H9 (cell line): Measurements from ENCODE around the gene FCRL5. TPM values are rescaled to one million over a fixed set of nuclear protein-coding genes. Genes with fewer than 3 reads are reported as not detected.

Experiments used
- DNase-seq: peaks from one replicate; pipeline ENCODE4 v3.0.0-alpha.2; 2017
- H2AFZ ChIP-seq: one replicate; pipeline ENCODE4 v1.6.1; 2013; ENCODE audit warnings: mild to moderate bottlenecking, low read length, control low read depth, moderate library complexity
- H2AK5ac ChIP-seq: 2 replicates; pipeline ENCODE4 v1.6.1; 2013; ENCODE audit warnings: low read length, control low read depth, mixed read lengths; ENCODE audit not compliant: insufficient read length
- H2BK120ac ChIP-seq: one replicate; pipeline ENCODE4 v1.6.1; 2013; ENCODE audit warnings: low read depth, mild to moderate bottlenecking, low read length, control low read depth, inconsistent platforms; ENCODE audit not compliant: poor library complexity, severe bottlenecking
- H2BK12ac ChIP-seq: 2 replicates; pipeline ENCODE4 v1.6.1; 2013; ENCODE audit warnings: low read length, control low read depth, mixed read lengths, low read depth; ENCODE audit not compliant: insufficient read length
- H2BK15ac ChIP-seq: 2 replicates; pipeline ENCODE4 v1.6.1; 2013; ENCODE audit warnings: low read depth, low read length, control low read depth
- H2BK20ac ChIP-seq: one replicate; pipeline ENCODE4 v1.6.1; 2013; ENCODE audit warnings: low read depth, mild to moderate bottlenecking, low read length, control low read depth, inconsistent platforms; ENCODE audit not compliant: poor library complexity, severe bottlenecking
- H2BK5ac ChIP-seq: 2 replicates; pipeline ENCODE4 v1.6.1; 2013; ENCODE audit warnings: low read length, control low read depth, mixed read lengths; ENCODE audit not compliant: insufficient read length
- H3K14ac ChIP-seq: 2 replicates; pipeline ENCODE4 v1.6.1; 2013; ENCODE audit warnings: low read length, control low read depth; ENCODE audit not compliant: insufficient read depth
- H3K18ac ChIP-seq: 2 replicates; pipeline ENCODE4 v1.6.1; 2013; ENCODE audit warnings: low read depth, mild to moderate bottlenecking, mixed read lengths, low read length, control low read depth; ENCODE audit not compliant: insufficient read length
- H3K23ac ChIP-seq: 2 replicates; pipeline ENCODE4 v1.6.1; 2013; ENCODE audit warnings: low read length, control low read depth, mixed read lengths, low read depth; ENCODE audit not compliant: insufficient read length
- H3K23me2 ChIP-seq: 2 replicates; pipeline ENCODE4 v1.6.1; 2013; ENCODE audit warnings: low read depth, mild to moderate bottlenecking, mixed read lengths, low read length, control low read depth; ENCODE audit not compliant: insufficient read length, poor library complexity, severe bottlenecking
- H3K27ac ChIP-seq: 2 replicates; pipeline ENCODE4 v1.5.1; 2013; ENCODE audit warnings: low read length, control low read depth, mixed read lengths, low read depth; ENCODE audit not compliant: insufficient read length
- H3K27me3 ChIP-seq: 2 replicates; pipeline ENCODE4 v1.6.1; 2013; ENCODE audit warnings: low read length, control low read depth, inconsistent platforms; ENCODE audit not compliant: insufficient read depth
- H3K4ac ChIP-seq: 2 replicates; pipeline ENCODE4 v1.6.1; 2013; ENCODE audit warnings: low read depth, mild to moderate bottlenecking, control low read depth, inconsistent platforms, low read length, moderate library complexity
- H3K4me1 ChIP-seq: 2 replicates; pipeline ENCODE4 v1.6.1; 2013; ENCODE audit warnings: low read length, control low read depth, inconsistent platforms; ENCODE audit not compliant: insufficient read depth
- H3K4me2 ChIP-seq: 2 replicates; pipeline ENCODE4 v1.6.1; 2013; ENCODE audit warnings: low read length, control low read depth, mixed read lengths; ENCODE audit not compliant: insufficient read length, insufficient read depth
- H3K56ac ChIP-seq: 2 replicates; pipeline ENCODE4 v1.6.1; 2013; ENCODE audit warnings: low read depth, mild to moderate bottlenecking, mixed read lengths, low read length, control low read depth; ENCODE audit not compliant: insufficient read length
- H3K79me1 ChIP-seq: 2 replicates; pipeline ENCODE4 v1.6.1; 2013; ENCODE audit warnings: low read depth, mild to moderate bottlenecking, moderate library complexity, low read length, control low read depth, inconsistent platforms; ENCODE audit not compliant: insufficient read depth, poor library complexity, severe bottlenecking
- H3K79me2 ChIP-seq: 2 replicates; pipeline ENCODE4 v1.6.1; 2013; ENCODE audit warnings: low read length, control low read depth, inconsistent platforms; ENCODE audit not compliant: insufficient read depth
- H3K9ac ChIP-seq: 2 replicates; pipeline ENCODE4 v1.6.1; 2013; ENCODE audit warnings: low read length, control low read depth, mixed read lengths; ENCODE audit not compliant: insufficient read length; ENCODE audit errors: extremely low read depth
- H3K9me3 ChIP-seq: one replicate; pipeline ENCODE4 v1.6.1; 2013; ENCODE audit warnings: low read depth, low read length, inconsistent platforms; ENCODE audit not compliant: control insufficient read depth
- H3T11ph ChIP-seq: one replicate; pipeline ENCODE4 v1.6.1; 2013; ENCODE audit warnings: mild to moderate bottlenecking, low read length, control low read depth, inconsistent platforms
- H4K20me1 ChIP-seq: one replicate; pipeline ENCODE4 v1.6.1; 2013; ENCODE audit not compliant: control insufficient read depth, insufficient read length, insufficient read depth
- H4K5ac ChIP-seq: 2 replicates; pipeline ENCODE4 v1.6.1; 2013; ENCODE audit warnings: low read depth, mild to moderate bottlenecking, mixed read lengths, low read length, control low read depth; ENCODE audit not compliant: insufficient read length
- H4K8ac ChIP-seq: replicated peaks from 2 replicates; pipeline ENCODE4 v1.6.1; 2013; ENCODE audit warnings: low read length, control low read depth, mixed read lengths, low read depth; ENCODE audit not compliant: insufficient read length
- H4K91ac ChIP-seq: 2 replicates; pipeline ENCODE4 v1.6.1; 2013; ENCODE audit warnings: low read depth, mild to moderate bottlenecking, moderate library complexity, mixed read lengths, low read length, control low read depth; ENCODE audit not compliant: insufficient read length
- H3K27ac Mint-ChIP-seq, 3 experiments: 2 replicates in 2 of 3; 3 replicates in 1 of 3; pipeline ENCODE4 v1.8.0; 2020 to 2021; ENCODE audit warnings: mixed read lengths in 3 of 3, mild to moderate bottlenecking in 1 of 3, moderate library complexity in 1 of 3
- H3K27me3 Mint-ChIP-seq: 2 replicates; pipeline ENCODE4 v1.8.0; 2021; ENCODE audit warnings: low read depth, mild to moderate bottlenecking, moderate library complexity, mixed read lengths
- H3K36me3 Mint-ChIP-seq, 3 experiments: 2 replicates in 2 of 3; 3 replicates in 1 of 3; pipeline ENCODE4 v1.8.0; 2020 to 2021; ENCODE audit warnings: low read depth in 3 of 3, mixed read lengths in 3 of 3; ENCODE audit not compliant: insufficient read depth in 1 of 3
- H3K4me1 Mint-ChIP-seq, 2 experiments: 2 replicates each; pipeline ENCODE4 v1.8.0; 2020; ENCODE audit warnings: mixed read lengths in 2 of 2
- H3K4me3 Mint-ChIP-seq, 2 experiments: 2 replicates in 1 of 2; 3 replicates in 1 of 2; pipeline ENCODE4 v1.8.0; 2020 to 2021; ENCODE audit warnings: mild to moderate bottlenecking in 2 of 2, mixed read lengths in 2 of 2, moderate library complexity in 1 of 2
- H3K9me3 Mint-ChIP-seq, 2 experiments: 2 replicates in 1 of 2; 3 replicates in 1 of 2; pipeline ENCODE4 v1.8.0; 2020; ENCODE audit warnings: mild to moderate bottlenecking in 2 of 2, mixed read lengths in 2 of 2, moderate library complexity in 1 of 2
- CTCF ChIP-seq: fragments of 200-600 bp; sonication (generic); conservative IDR thresholded peaks from 3 replicates; pipeline ENCODE4 v1.8.0; 2021; ENCODE audit warnings: antibody characterized with exemption, mild to moderate bottlenecking
- WGBS: extraction: QIAGEN DNeasy Blood & Tissue Kit; methylation state at CpG from one replicate; pipeline ENCODE4 v1.1.7; 2013; ENCODE audit warnings: missing lambda C conversion rate, low lambda C conversion rate, mixed read lengths; ENCODE audit not compliant: insufficient read length; ENCODE audit errors: extremely low coverage; 5-methylcytosine and 5-hydroxymethylcytosine counted together
- total RNA-seq: library from RNA; stranded (reverse); gene quantifications from 2 replicates; pipeline ENCODE4 v1.2.1, GENCODE V29; 2021

Gene FCRL5
- total RNA-seq, 1 experiment from 2014 or later, result 0.98 TPM

GRCh38 chr1:157577420-157577819 lies 25.1 kb upstream of the FCRL5 start:
- H3K4me1 Mint-ChIP-seq, result peaks cover 11 to 17% of the 10 kb centered on the region in 2 experiments
- Histone ChIP-seq H2AK5ac (no peak overlapping the region), H4K8ac (no peak overlapping the region)

More at GRCh38 chr1:157577420-157577819, 25.1 kb upstream of the FCRL5 start:
- H2BK5ac ChIP-seq, result no peak overlapping the region
- H3K27me3 Mint-ChIP-seq, result no peaks in the 10 kb centered on the region; the same call in none of the 2 replicates
- H3K79me2 ChIP-seq, result no peaks in the 10 kb centered on the region
- H4K5ac ChIP-seq, result no peak overlapping the region
- H3K14ac ChIP-seq, result no peak overlapping the region
- no peak overlapping the region for H2BK120ac ChIP-seq
- no peak for TF ChIP-seq CTCF
- H3T11ph ChIP-seq, result no peak overlapping the region
- no peak overlapping the region for H3K4me2 ChIP-seq
- no peaks in the 10 kb centered on the region for H4K20me1 ChIP-seq
- H3K36me3 Mint-ChIP-seq, result no peaks in the 10 kb centered on the region
- no peaks in the 10 kb centered on the region for H3K23me2 ChIP-seq
- no peak overlapping the region for H3K27ac ChIP-seq
- H2BK12ac ChIP-seq, result no peak overlapping the region
- no peak overlapping the region for H2BK20ac ChIP-seq
- H3K4me1 ChIP-seq, result no peaks in the 10 kb centered on the region
- no peak overlapping the region for H3K56ac ChIP-seq
- no peaks in the 10 kb centered on the region; a peak in 1 of 5 replicates for H3K9me3 Mint-ChIP-seq
- H3K23ac ChIP-seq, result no peak overlapping the region
- H3K9me3 ChIP-seq, result no peaks in the 10 kb centered on the region
- DNase-seq, result no peak
- H2BK15ac ChIP-seq, result no peak overlapping the region
- no peak overlapping the region for H3K27ac Mint-ChIP-seq
- no peak overlapping the region for H3K4ac ChIP-seq
- no peak overlapping the region for H2AFZ ChIP-seq
- H3K27me3 ChIP-seq, result no peaks in the 10 kb centered on the region
- H3K79me1 ChIP-seq, result no peaks in the 10 kb centered on the region
- WGBS, result no CpG with 5 or more reads among the region's 3 CpGs
- H3K9ac ChIP-seq, result no peak overlapping the region
- H3K18ac ChIP-seq, result no peak overlapping the region
- no peak overlapping the region for H3K4me3 Mint-ChIP-seq
- no peak overlapping the region for H4K91ac ChIP-seq
